HEK293T (cell line): Measurements from ENCODE around the gene SLC43A2.
A peak's percentile ranks its signal among the peaks of the same experiment; 100 is the strongest.
"Not testable (repeated sequence)": the region's sequence is repeated elsewhere in the genome, so short reads cannot be mapped to it uniquely, and the experiment has no call there.

Experiments
- CTCF ChIA-PET: fragments of 350-600 bp; formaldehyde crosslinking; extraction: SDS; loops from one replicate; lab custom pipeline; 2021; ENCODE audit warnings: antibody characterized with exemption, inconsistent platforms; lab: Yijun Ruan, JAX
- POLR2A ChIA-PET: fragments of 350-600 bp; formaldehyde crosslinking; extraction: SDS; loops from one replicate; lab custom pipeline; 2020; ENCODE audit warnings: antibody characterized with exemption, inconsistent platforms; lab: Yijun Ruan, JAX
- DNase-seq: peaks from one replicate; pipeline ENCODE4 v3.0.0; 2012; ENCODE audit warnings: mixed read lengths; ENCODE audit errors: extremely low spot score
- ARNT ChIP-seq: fragments of 450-650 bp; IDR thresholded peaks from 2 replicates; pipeline ENCODE4 v1.6.1; 2017; ENCODE audit warnings: mild to moderate bottlenecking
- BHLHE40 ChIP-seq: fragments of 450-650 bp; IDR thresholded peaks from 2 replicates; pipeline ENCODE4 v1.6.1; 2016; ENCODE audit warnings: mild to moderate bottlenecking, moderate library complexity, borderline replicate concordance
- CTBP1 ChIP-seq: fragments of 450-650 bp; IDR thresholded peaks from 2 replicates; pipeline ENCODE4 v1.6.1; 2016; ENCODE audit warnings: borderline replicate concordance
- ELF4 ChIP-seq: fragments of 450-650 bp; IDR thresholded peaks from 2 replicates; pipeline ENCODE4 v1.6.1; 2017; ENCODE audit warnings: antibody characterized with exemption
- FOXA1 ChIP-seq: fragments of 450-650 bp; IDR thresholded peaks from 2 replicates; pipeline ENCODE4 v1.6.1; 2016; ENCODE audit warnings: mild to moderate bottlenecking
- FOXK2 ChIP-seq: fragments of 450-650 bp; IDR thresholded peaks from 2 replicates; pipeline ENCODE4 v1.6.1; 2016; ENCODE audit warnings: mild to moderate bottlenecking
- FOXM1 ChIP-seq: fragments of 450-650 bp; IDR thresholded peaks from 2 replicates; pipeline ENCODE4 v1.6.1; 2017; ENCODE audit warnings: mild to moderate bottlenecking, borderline replicate concordance
- HDGF ChIP-seq: fragments of 450-650 bp; IDR thresholded peaks from 2 replicates; pipeline ENCODE4 v1.6.1; 2017; ENCODE audit warnings: antibody characterized with exemption, borderline replicate concordance
- L3MBTL2 ChIP-seq: fragments of 450-650 bp; conservative IDR thresholded peaks from 2 replicates; pipeline ENCODE4 v1.6.1; 2016; ENCODE audit warnings: mild to moderate bottlenecking
- LEF1 ChIP-seq: fragments of 450-650 bp; IDR thresholded peaks from 2 replicates; pipeline ENCODE4 v1.6.1; 2017; ENCODE audit warnings: mild to moderate bottlenecking, borderline replicate concordance
- NFRKB ChIP-seq: fragments of 450-650 bp; IDR thresholded peaks from 2 replicates; pipeline ENCODE4 v1.6.1; 2016; ENCODE audit warnings: mild to moderate bottlenecking, moderate library complexity
- SP1 ChIP-seq: fragments of 450-650 bp; IDR thresholded peaks from 2 replicates; pipeline ENCODE4 v1.6.1; 2017
- SUZ12 ChIP-seq: fragments of 450-650 bp; IDR thresholded peaks from 2 replicates; pipeline ENCODE4 v1.6.1; 2016; ENCODE audit warnings: mild to moderate bottlenecking
- TARDBP ChIP-seq: fragments of 450-650 bp; IDR thresholded peaks from 2 replicates; pipeline ENCODE4 v1.6.1; 2016
- ZNF384 ChIP-seq: fragments of 450-650 bp; IDR thresholded peaks from 2 replicates; pipeline ENCODE4 v1.6.1; 2016
- TF ChIP-seq, protein P1 (sequence below): fragments of 450-650 bp; IDR thresholded peaks from 2 replicates; pipeline ENCODE4 v1.6.1; 2016

Gene SLC43A2

DNA sequence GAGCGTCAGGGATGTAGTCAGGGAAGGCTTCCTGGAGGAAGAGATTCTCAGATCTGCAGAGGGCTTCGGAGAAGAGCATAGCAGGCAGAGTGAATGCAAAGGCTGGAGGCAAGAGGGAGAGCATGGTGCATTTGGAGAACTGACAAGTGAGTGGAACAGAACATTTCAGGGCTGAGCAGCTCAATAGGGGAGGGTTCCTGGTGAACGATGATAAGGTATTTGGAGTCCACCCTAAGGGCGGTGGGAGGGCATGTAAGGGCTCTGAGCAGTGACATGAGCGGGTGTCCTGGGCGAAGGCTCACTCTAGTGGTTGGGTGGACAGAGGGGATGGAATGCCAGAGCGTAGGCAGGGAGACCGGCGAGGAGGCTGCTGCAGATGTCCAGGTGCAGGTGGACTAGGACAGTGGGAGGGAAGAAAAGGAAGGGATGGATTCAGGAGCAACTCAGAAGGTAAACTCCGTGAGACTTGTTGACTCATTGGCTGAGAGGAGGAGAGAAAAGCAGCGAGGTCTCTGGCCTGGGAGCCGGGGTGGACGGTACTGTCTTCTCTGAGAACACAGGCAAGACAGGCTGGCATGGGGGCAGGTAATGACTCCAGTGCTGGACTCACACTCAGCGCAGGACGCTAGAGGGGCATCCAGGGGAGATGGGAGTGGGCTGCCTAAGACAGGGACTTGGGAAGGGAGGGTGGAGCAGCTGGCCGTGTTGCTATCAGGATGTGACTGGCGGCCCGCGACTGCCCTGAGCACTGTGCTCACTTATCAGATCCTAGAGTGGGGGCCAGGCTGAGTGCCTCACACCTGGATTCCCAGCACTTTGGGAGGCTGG, 64.6 kb downstream of the SLC43A2 start:
- DNase-seq: no peak
- CTCF ChIA-PET: no interaction called here
- POLR2A ChIA-PET: no interaction called here
- TF ChIP-seq FOXA1 (no peak), BHLHE40 (no peak)

DNA sequence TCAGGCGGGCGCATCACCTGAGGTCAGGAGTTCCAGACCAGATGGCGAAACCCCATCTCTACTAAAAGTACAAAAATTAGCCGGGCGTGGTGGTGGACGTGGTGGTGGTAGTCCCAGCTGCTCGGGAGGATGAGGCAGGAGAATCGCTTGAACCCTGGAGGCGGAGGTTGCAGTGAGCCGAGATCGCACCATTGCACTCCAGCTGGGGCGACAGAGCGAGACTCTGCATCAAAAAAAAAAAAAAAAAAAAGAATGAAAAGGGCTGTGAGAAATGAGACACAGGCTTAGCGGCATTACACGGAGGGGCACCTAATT, 65.2 kb downstream of the SLC43A2 start:
- POLR2A ChIA-PET: interaction anchor here (1.1 kb wide), 1 partner anchor 50 kb away, joined by 3 read pairs; no protein-coding TSS in a partner anchor
- CTCF ChIA-PET, DNase-seq: not testable (repeated sequence)

DNA sequence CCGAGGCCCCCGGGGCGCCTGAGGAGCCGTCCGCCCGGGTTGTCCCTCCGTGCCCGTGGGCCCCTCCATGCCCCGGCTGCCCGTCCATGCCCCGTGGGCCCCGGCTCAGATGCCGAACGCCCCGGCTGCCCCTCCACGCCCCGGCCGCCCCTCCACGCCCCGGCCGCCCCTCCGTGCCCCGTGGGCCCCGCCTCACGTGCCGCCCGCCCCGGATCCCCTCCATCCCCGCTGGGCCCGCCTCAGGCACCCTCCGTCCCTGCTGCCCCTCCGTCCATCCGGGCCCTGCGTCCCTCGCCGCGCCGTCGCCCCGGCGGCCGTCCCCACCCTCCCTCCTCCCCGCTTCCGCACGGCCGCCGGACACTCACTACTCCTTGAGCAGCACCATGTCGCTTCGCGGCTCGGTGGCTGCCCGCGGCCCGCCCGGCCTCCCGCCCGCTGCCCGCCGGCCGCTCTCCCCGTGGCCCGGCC, 66.4 kb downstream of the SLC43A2 start:
- POLR2A ChIA-PET: interaction anchor here (0.6 kb wide), 1 partner anchor 304 kb away, joined by 3 read pairs; no protein-coding TSS in a partner anchor
- DNase-seq: no peak
- CTCF ChIA-PET: interaction anchor here (0.6 to 0.7 kb wide), 2 partner anchors 12 to 68 kb away, joined by 3 read pairs; no protein-coding TSS in a partner anchor
- TF ChIP-seq CTBP1: no peak
- no peak for TF ChIP-seq SP1
- TF ChIP-seq, protein P1, sequence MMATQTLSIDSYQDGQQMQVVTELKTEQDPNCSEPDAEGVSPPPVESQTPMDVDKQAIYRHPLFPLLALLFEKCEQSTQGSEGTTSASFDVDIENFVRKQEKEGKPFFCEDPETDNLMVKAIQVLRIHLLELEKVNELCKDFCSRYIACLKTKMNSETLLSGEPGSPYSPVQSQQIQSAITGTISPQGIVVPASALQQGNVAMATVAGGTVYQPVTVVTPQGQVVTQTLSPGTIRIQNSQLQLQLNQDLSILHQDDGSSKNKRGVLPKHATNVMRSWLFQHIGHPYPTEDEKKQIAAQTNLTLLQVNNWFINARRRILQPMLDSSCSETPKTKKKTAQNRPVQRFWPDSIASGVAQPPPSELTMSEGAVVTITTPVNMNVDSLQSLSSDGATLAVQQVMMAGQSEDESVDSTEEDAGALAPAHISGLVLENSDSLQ: no peak
- TF ChIP-seq ELF4: no peak

DNA sequence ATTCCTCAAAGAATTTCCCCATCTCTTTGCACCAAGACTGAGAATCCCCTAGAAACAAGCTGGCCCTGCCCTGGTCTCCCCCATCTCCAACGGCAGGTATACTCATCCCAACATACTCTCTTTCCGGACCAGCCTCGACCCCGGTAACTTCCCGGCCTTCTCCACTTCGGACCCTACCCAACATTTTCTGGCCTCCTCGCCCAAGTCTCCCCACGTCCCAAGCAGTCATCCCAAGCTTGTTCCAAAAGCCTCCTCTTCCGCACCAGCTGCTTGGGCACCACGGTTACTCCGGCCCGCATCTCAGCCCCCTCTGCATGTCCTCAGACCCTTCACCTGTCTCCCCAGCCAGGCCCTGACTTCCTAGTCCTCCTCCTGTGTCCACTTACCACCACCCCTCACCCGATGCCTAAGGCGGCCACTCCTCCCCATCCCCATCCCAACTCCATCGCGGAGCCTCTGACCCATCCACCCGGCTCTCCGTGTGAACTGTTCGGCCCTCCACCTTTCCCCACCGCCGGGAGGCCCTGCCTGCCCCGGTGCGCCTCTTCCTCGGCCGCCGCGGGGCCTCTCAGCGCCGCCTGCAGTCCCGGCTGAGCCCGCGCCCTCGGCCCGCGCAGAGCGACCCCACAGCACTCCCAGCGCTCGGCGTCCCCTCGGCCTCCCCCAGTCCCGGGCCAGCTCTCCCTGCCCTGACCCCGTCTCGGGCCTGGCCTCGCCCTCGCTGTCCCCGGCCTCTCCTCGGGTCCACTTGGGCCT, 67.0 kb downstream of the SLC43A2 start:
- ChIA-PET POLR2A (interaction anchor here (1.0 to 1.3 kb wide), 3 partner anchors 8 to 45 kb away, joined by 3 to 5 read pairs (median 4); partner anchors contain the start of gene INPP5K), CTCF (interaction anchor here (1.3 kb wide), 1 partner anchor 13 kb away, joined by 5 read pairs; no protein-coding TSS in a partner anchor)
- TF ChIP-seq, protein P1: no peak
- no peak for TF ChIP-seq CTBP1
- TF ChIP-seq LEF1: no peak
- TF ChIP-seq BHLHE40: no peak
- no peak for TF ChIP-seq ARNT
- peak; percentile 64 for DNase-seq

DNA sequence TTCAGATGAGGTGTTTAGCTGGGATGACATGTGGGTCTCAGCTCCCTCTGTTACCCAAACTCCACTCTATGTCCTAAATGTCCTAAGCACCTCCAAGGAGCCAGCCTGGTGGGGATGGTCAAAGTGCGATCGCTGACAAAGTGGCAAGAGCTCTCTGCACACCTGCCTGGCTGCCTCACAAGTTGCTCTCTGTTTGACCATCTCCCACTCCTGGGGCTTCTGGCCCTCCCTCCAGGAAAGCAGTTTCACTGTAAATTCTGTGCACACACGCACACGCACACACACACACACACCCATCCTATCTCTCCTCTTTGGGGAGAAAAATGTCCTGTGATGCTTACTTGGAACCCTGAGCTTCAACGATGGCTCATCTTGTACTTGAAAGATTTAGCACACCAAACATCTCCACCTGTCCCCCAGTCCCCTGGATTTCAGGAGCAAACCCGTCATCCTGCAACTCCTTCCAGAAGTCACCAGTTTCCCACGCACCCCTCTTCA, 67.7 kb downstream of the SLC43A2 start:
- ChIA-PET CTCF (interaction anchor here (0.9 to 1.3 kb wide), 2 partner anchors 13 to 69 kb away, joined by 4 to 5 read pairs; no protein-coding TSS in a partner anchor), POLR2A (interaction anchor here (1.0 to 1.3 kb wide), 3 partner anchors 7 to 44 kb away, joined by 3 to 5 read pairs (median 4); partner anchors contain the start of gene INPP5K)
- no peak for TF ChIP-seq ELF4
- no peak for TF ChIP-seq FOXM1
- TF ChIP-seq TARDBP: no peak
- TF ChIP-seq FOXA1: no peak
- no peak for TF ChIP-seq FOXK2
- no peak for TF ChIP-seq LEF1
- TF ChIP-seq ZNF384: no peak
- TF ChIP-seq CTBP1: no peak
- TF ChIP-seq ARNT: no peak
- no peak for TF ChIP-seq SP1
- TF ChIP-seq, protein P1: no peak
- no peak for TF ChIP-seq SUZ12
- no peak for TF ChIP-seq BHLHE40
- no peak for TF ChIP-seq HDGF
- TF ChIP-seq NFRKB: no peak
- TF ChIP-seq L3MBTL2: no peak
- no peak for DNase-seq

DNA sequence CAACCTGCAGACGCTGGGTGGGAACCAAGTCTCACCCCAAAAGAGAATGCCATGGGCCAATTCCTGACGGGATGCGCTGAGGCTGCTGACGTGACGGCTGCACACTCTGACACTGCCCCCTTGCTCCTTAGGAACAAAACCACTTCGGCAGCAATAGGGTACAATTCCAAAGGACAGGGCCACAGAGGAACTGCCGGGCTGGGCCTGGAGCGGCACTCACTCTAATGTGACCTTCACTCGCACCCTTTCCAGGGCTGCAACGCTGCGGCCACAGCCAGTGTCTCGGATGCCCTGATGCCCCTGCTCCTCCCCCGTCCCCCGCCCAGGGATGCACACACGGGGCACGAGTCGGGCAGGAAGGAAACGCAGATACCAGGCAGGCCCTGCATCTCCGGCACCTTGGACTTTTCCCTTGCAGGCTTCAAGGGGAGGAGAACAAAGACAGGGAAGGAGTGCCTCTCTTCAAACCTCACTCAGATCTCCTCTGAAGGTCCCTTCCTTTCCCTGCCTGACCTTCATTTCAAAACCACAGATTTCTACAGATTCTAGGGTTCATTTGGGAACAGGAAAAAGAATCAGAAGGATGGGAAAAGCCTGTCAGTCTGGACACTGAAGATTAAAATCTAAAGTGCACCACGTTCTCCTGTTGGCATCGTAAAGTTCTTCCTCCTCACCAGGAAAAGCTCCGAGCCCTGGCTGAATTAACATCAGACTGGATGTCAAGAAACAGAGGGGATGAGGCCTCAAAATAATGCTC, 68.4 kb downstream of the SLC43A2 start:
- ChIA-PET CTCF (interaction anchor here (0.9 to 1.3 kb wide), 2 partner anchors 14 to 70 kb away, joined by 4 to 5 read pairs; no protein-coding TSS in a partner anchor), POLR2A (interaction anchor here (1.2 kb wide), 1 partner anchor 12 kb away, joined by 5 read pairs; no protein-coding TSS in a partner anchor)
- no peak for DNase-seq
- TF ChIP-seq SP1 (no peak), LEF1 (no peak), ZNF384 (no peak), BHLHE40 (no peak), HDGF (no peak), SUZ12 (no peak)
- TF ChIP-seq, protein P1: no peak
